CD4-positive, alpha-beta T cell (primary cell): ENCODE data around the gene DYNC2LI1. TPM values are rescaled to one million over a fixed set of nuclear protein-coding genes. Genes with fewer than 3 reads are reported as not detected.

Experiments used
- ATAC-seq: fragments of 200-7000 bp; cut with Tn5 transposase; one replicate; pipeline ENCODE4 v1.10.0; 2022; ENCODE audit warnings: mild to moderate bottlenecking; ENCODE audit not compliant: poor library complexity
- CTCF ChIA-PET: fragments of 350-600 bp; sonication (Branson Sonifier 250); formaldehyde crosslinking; loops from one replicate; lab custom pipeline; 2021; ENCODE audit warnings: antibody characterized with exemption, inconsistent platforms; lab: Charles Lee
- POLR2A ChIA-PET: fragments of 350-600 bp; sonication (Branson Sonifier 250); formaldehyde crosslinking; loops from one replicate; lab custom pipeline; 2021; ENCODE audit warnings: antibody characterized with exemption, inconsistent platforms; lab: Charles Lee
- DNase-seq, 14 experiments: peaks; one replicate each; pipeline ENCODE4 v3.0.0-alpha.2; 2013 to 2020; ENCODE audit warnings: mixed read lengths in 2 of 14
- H3K27ac ChIP-seq, 2 donors: one replicate each; pipeline versions ENCODE4 v1.5.1 to v1.7.0; 2013; ENCODE audit warnings: low read length in 2 of 2, low read depth in 1 of 2, mild to moderate bottlenecking in 1 of 2
- H3K27me3 ChIP-seq, 2 experiments: 1 replicate in 1 of 2; 2 replicates in 1 of 2; pipeline versions ENCODE4 v1.6.1 to v1.7.0; 2013; ENCODE audit warnings: low read length in 2 of 2, control low read depth in 1 of 2, mild to moderate bottlenecking in 1 of 2, moderate library complexity in 1 of 2; ENCODE audit not compliant: insufficient read depth in 2 of 2, control insufficient read depth in 1 of 2
- H3K36me3 ChIP-seq: one replicate; pipeline ENCODE4 v1.6.1; 2013; ENCODE audit warnings: low read length, control low read depth; ENCODE audit not compliant: insufficient read depth
- H3K4me1 ChIP-seq: one replicate; pipeline ENCODE4 v1.6.1; 2013; ENCODE audit warnings: low read length, control low read depth; ENCODE audit not compliant: insufficient read depth
- H3K4me3 ChIP-seq: one replicate; pipeline ENCODE4 v1.5.1; 2013; ENCODE audit warnings: mild to moderate bottlenecking, low read length, moderate library complexity
- H3K9me3 ChIP-seq, 2 experiments: 1 replicate in 1 of 2; 2 replicates in 1 of 2; pipeline versions ENCODE4 v1.6.1 to v1.7.0; 2013; ENCODE audit warnings: low read length in 2 of 2, mild to moderate bottlenecking in 2 of 2, control low read depth in 1 of 2, moderate library complexity in 1 of 2; ENCODE audit not compliant: control insufficient read depth in 1 of 2, insufficient read depth in 1 of 2
- H3K27ac Mint-ChIP-seq: one replicate; pipeline ENCODE4 v1.8.0; 2020; ENCODE audit warnings: mixed read lengths
- H3K27me3 Mint-ChIP-seq: one replicate; pipeline ENCODE4 v1.8.0; 2021; ENCODE audit warnings: mixed read lengths
- H3K36me3 Mint-ChIP-seq: one replicate; pipeline ENCODE4 v1.8.0; 2021; ENCODE audit warnings: low read depth, mixed read lengths
- H3K4me1 Mint-ChIP-seq: one replicate; pipeline ENCODE4 v1.8.0; 2021; ENCODE audit warnings: low read depth, mixed read lengths
- H3K4me3 Mint-ChIP-seq: one replicate; pipeline ENCODE4 v1.8.0; 2020; ENCODE audit warnings: mild to moderate bottlenecking, mixed read lengths
- H3K9me3 Mint-ChIP-seq: one replicate; pipeline ENCODE4 v1.8.0; 2020; ENCODE audit warnings: mixed read lengths
- intact Hi-C, 2 experiments: fragments of 100-400 bp; cut with DNase I in 1 of 2; cut with micrococcal nuclease in 1 of 2; formaldehyde crosslinking; loops; one replicate each; pipeline versions ENCODE4 v1.15.1 to v1.9.0; 2023 to 2025; cut with DNase I, micrococcal nuclease
- total RNA-seq, 174 experiments: library from RNA in 2 of 174; stranded (reverse) in 2 of 174; gene quantifications; one replicate each; pipeline ENCODE4 v1.2.3 and lab custom pipeline; 2021 to 2026
- TF ChIP-seq, protein P1 (sequence below): fragments of 200-600 bp; IDR thresholded peaks from one replicate; pipeline ENCODE4 v1.8.0; 2022; ENCODE audit warnings: antibody characterized with exemption, mild to moderate bottlenecking

The DYNC2LI1 gene
- total RNA-seq, 2 experiments from 2014 or later: 2.1 to 2.2 TPM

DNA sequence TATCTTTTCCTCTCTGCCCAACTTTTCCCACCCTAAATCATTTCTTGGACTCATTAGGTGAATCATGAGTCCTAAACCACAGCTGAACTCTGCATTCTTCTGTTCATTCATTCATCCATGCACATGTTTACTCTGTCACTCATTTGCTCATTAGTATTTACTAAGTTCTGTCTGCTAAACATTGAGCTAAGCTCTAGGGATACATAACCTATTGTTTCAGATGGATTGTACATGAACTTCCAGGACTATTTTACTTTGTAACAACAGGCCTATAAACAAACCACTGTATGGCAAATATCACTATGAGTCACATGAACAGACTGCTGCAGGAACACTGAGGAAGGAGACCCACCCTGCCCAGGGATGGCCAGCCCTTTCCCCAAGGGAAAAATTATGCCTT lies 14.6 kb upstream of the DYNC2LI1 start:
- Histone ChIP-seq H3K36me3 (no peaks in the 10 kb centered on the region), H3K4me3 (no peak overlapping the region), H3K27me3 (no peaks in the 10 kb centered on the region), H3K4me1 (no peaks in the 10 kb centered on the region), H3K27ac (no peak overlapping the region), H3K9me3 (no peaks in the 10 kb centered on the region)
- ChIA-PET CTCF (no interaction called here), POLR2A (no interaction called here)
- H3K4me3 Mint-ChIP-seq: no peak overlapping the region
- intact Hi-C loops: no loop called here
- DNase-seq (no peak), ATAC-seq (no peak)
- H3K36me3 Mint-ChIP-seq: no peaks in the 10 kb centered on the region
- peaks cover 5% of the 10 kb centered on the region for H3K27me3 Mint-ChIP-seq
- H3K9me3 Mint-ChIP-seq: no peaks in the 10 kb centered on the region
- H3K4me1 Mint-ChIP-seq: no peaks in the 10 kb centered on the region
- H3K27ac Mint-ChIP-seq: no peak overlapping the region
- TF ChIP-seq, protein P1, sequence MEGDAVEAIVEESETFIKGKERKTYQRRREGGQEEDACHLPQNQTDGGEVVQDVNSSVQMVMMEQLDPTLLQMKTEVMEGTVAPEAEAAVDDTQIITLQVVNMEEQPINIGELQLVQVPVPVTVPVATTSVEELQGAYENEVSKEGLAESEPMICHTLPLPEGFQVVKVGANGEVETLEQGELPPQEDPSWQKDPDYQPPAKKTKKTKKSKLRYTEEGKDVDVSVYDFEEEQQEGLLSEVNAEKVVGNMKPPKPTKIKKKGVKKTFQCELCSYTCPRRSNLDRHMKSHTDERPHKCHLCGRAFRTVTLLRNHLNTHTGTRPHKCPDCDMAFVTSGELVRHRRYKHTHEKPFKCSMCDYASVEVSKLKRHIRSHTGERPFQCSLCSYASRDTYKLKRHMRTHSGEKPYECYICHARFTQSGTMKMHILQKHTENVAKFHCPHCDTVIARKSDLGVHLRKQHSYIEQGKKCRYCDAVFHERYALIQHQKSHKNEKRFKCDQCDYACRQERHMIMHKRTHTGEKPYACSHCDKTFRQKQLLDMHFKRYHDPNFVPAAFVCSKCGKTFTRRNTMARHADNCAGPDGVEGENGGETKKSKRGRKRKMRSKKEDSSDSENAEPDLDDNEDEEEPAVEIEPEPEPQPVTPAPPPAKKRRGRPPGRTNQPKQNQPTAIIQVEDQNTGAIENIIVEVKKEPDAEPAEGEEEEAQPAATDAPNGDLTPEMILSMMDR: no peak

DNA sequence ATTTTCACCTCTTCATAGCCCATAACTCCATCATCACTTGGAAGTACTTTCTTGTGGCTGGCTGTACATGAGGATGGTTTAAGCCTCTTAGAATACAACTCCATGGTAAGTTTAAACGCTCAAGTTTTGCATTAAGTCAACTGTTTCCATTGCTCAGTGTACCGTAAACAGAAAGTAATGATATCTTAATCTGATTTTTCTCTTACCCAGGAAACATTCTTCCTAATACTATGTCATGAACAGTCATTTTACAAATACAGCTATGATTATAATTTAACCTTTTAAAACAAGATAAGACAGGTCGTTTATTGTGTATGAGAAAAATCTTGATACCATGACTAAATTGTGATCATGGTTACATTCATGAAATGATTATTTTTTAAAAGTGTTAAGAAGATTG lies 11.6 kb upstream of the DYNC2LI1 start:
- ATAC-seq (no peak), DNase-seq (no peak)
- no peaks in the 10 kb centered on the region for H3K9me3 Mint-ChIP-seq
- no peak overlapping the region for H3K27ac ChIP-seq
- no peaks in the 10 kb centered on the region for H3K36me3 ChIP-seq
- intact Hi-C loops: no loop called here
- no peak overlapping the region for H3K4me3 ChIP-seq
- no peak overlapping the region for H3K4me3 Mint-ChIP-seq
- no peaks in the 10 kb centered on the region for H3K27me3 ChIP-seq
- no peaks in the 10 kb centered on the region for H3K27me3 Mint-ChIP-seq
- TF ChIP-seq, protein P1: no peak
- peaks cover 0 to 2% of the 10 kb centered on the region in 2 experiments for H3K9me3 ChIP-seq
- POLR2A ChIA-PET: no interaction called here
- H3K27ac Mint-ChIP-seq: no peak overlapping the region
- no peaks in the 10 kb centered on the region for H3K36me3 Mint-ChIP-seq
- H3K4me1 ChIP-seq: no peaks in the 10 kb centered on the region
- no peaks in the 10 kb centered on the region for H3K4me1 Mint-ChIP-seq
- CTCF ChIA-PET: no interaction called here

DNA sequence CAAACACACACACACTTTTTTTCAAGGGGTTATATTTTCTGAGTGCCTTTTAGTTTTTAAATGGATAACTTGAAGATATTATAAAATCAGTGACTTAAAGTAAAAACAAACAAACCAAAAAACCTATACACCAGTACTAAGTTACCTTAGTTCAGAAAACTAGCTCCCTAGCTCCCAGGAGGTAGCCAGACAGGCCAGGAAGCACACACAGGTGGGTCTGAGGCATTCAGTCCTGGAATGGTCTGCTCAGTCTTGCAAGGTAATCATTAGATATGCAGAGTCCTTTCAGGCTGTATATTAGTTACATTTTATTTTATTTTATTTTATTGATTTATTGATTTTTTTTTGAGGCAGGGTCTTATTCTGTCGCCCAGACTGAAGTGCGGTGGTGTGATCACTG lies 10.7 kb upstream of the DYNC2LI1 start:
- H3K27ac Mint-ChIP-seq: no peak overlapping the region
- POLR2A ChIA-PET: no interaction called here

More for the DNA sequence above, 10.7 kb upstream of the DYNC2LI1 start:
- TF ChIP-seq, protein P1: no peak
- H3K27me3 Mint-ChIP-seq: no peaks in the 10 kb centered on the region
- no peaks in the 10 kb centered on the region for H3K9me3 Mint-ChIP-seq
- Histone ChIP-seq H3K27ac (no peak overlapping the region), H3K4me1 (no peaks in the 10 kb centered on the region), H3K27me3 (no peaks in the 10 kb centered on the region), H3K36me3 (no peaks in the 10 kb centered on the region), H3K9me3 (peaks cover 0 to 2% of the 10 kb centered on the region in 2 experiments), H3K4me3 (no peak overlapping the region)
- H3K36me3 Mint-ChIP-seq: no peaks in the 10 kb centered on the region
- DNase-seq (no peak), ATAC-seq (no peak)
- H3K4me3 Mint-ChIP-seq: no peak overlapping the region
- intact Hi-C loops: no loop called here
- no peaks in the 10 kb centered on the region for H3K4me1 Mint-ChIP-seq
- CTCF ChIA-PET: no interaction called here
